ENCODE data around the gene IGFL1. TPM values are rescaled to one million over a fixed set of nuclear protein-coding genes. Genes with fewer than 3 reads are reported as not detected.

IGFL1 gene
- total and polyA plus RNA-seq, 2 of the 8 experiments (the other 6 are each of a cell fraction or from before 2014, with no cell fraction given), result not detected

DNA sequence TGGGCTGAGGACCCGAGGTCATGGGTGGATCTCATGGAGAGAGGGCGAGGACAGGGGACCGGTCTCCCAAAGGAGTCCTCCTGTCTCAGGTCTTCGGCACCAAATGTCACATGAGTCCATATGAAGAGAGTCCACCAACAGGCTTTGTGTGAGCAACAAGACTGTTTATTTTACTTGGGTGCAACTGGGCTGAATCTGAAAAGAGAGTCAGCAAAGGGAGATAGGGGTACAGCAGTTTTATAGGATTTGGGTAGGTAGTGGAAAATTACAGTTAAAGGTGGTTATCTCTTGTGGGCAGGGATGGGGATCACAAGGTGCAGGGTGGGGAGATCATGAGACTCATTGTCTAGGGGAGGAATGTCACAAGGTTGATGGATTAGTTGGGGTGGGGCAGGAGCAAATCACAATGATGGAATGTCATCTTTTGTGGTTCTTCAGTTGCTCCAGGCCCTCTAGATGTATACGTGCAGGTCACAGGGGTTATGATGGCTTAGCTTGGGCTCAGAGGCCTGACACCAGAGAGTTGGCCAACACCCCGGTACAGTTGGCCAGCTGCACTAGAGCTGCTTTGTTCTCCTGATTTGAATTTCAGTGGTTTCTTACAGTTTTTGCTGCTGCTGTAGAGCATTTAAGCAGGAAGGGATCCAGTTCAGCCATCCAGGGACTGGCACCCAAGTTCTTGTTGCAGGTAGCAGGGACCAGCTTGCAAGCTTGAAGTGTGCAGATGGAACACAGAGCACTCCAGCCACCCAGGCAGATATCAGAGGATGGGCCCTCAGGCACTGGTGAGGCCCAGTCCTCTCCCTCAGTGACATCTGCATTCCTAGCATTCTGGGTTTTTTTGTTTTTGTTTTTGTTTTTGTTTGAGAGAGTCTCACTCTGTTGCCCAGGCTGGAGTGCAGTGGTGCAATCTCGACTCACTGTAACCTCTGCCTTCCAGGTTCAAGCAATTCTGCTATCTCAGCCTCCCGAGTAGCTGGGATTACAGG lies 26.4 kb upstream of the IGFL1 start:
- H2BK12ac ChIP-seq (ENCODE audit: low read depth, low read length), result no peak overlapping the region
- H2BK120ac ChIP-seq (replicated peaks; ENCODE audit: low read depth, low read length), result no peak overlapping the region
- H3K56ac ChIP-seq (replicated peaks; ENCODE audit: insufficient read length, low read depth, low read length), result no peak overlapping the region
- H4K8ac ChIP-seq (ENCODE audit: extremely low read depth, insufficient read depth, low read length), result no peak overlapping the region; the same call in 1 of the 2 replicates
- TF ChIP-seq BACH1 (IDR thresholded peaks at IDR 0.05; ENCODE audit: low read length) (no peak), RNF2 (IDR thresholded peaks at IDR 0.05; ENCODE audit: borderline replicate concordance, low read depth, low read length, missing control alignments, poor library complexity, severe bottlenecking) (no peak)
- POLR2A ChIA-PET (ENCODE audit: partially characterized antibody), result no interaction called here
- no peak for DNase-seq (ENCODE audit: low read depth in 1 of 2, low spot score in 2 of 2)
- no peak overlapping the region for H3K23ac ChIP-seq (ENCODE audit: insufficient read length)
- H3K79me2 ChIP-seq (ENCODE audit: control insufficient read depth in 1 of 2, insufficient read depth in 2 of 2, low read length in 2 of 2), result no peaks in the 10 kb centered on the region
- 91% methylated on average over 8 of the region's 8 CpGs; no CpG with 5 or more reads in 1 of the 2 experiments for WGBS, 2 experiments (ENCODE audit: extremely low coverage in 1 of 2, insufficient coverage in 1 of 2, insufficient read length in 1 of 2, insufficient replicate concordance in 2 of 2, low coverage in 1 of 2, low lambda C conversion rate in 2 of 2, missing lambda C conversion rate in 1 of 2)
- no peaks in the 10 kb centered on the region; a peak in 1 of 7 replicates for H3K4me1 ChIP-seq (replicated peaks in 1 of 4; ENCODE audit: control insufficient read depth in 3 of 4, insufficient read depth in 4 of 4, low read length in 3 of 4)
- H3K36me3 ChIP-seq (ENCODE audit: control insufficient read depth in 2 of 4, insufficient read depth in 4 of 4, low read length in 3 of 4), result no peaks in the 10 kb centered on the region
- no peak overlapping the region for H3K14ac ChIP-seq (ENCODE audit: insufficient read length)
- H2BK5ac ChIP-seq (ENCODE audit: low read depth, low read length), result no peak overlapping the region
- no peak overlapping the region; the same call in 1 of the 2 replicates for H2AK5ac ChIP-seq (ENCODE audit: low read depth, low read length)
- no peak overlapping the region for H3K4me2 ChIP-seq (ENCODE audit: insufficient read depth in 1 of 2, low read depth in 2 of 2, low read length in 2 of 2)
- no peak overlapping the region for H3K4me3 ChIP-seq (ENCODE audit: extremely low read depth in 1 of 4, insufficient read depth in 2 of 4, low read depth in 3 of 4, low read length in 4 of 4)
- H3K9me3 ChIP-seq (ENCODE audit: insufficient read depth in 2 of 2, low read depth in 1 of 2, low read length in 1 of 2), result no peaks in the 10 kb centered on the region; a peak in 1 of 4 replicates
- no peaks in the 10 kb centered on the region for H4K20me1 ChIP-seq (replicated peaks in 1 of 2; ENCODE audit: control insufficient read depth in 1 of 2, insufficient read depth in 2 of 2, low read length in 2 of 2)
- no peak overlapping the region for H2BK15ac ChIP-seq (ENCODE audit: low read length)
- no peak overlapping the region for H4K91ac ChIP-seq (replicated peaks; ENCODE audit: insufficient read length, low read length)
- H3K79me1 ChIP-seq (ENCODE audit: low read depth, low read length), result no peaks in the 10 kb centered on the region
- H4K5ac ChIP-seq (ENCODE audit: insufficient read length, low read depth, low read length), result no peak overlapping the region
- FAIRE-seq, result no peak
- no peak overlapping the region for H3K18ac ChIP-seq (ENCODE audit: extremely low read depth, low read length)
- H2BK20ac ChIP-seq (ENCODE audit: low read length), result no peak overlapping the region
- no peaks in the 10 kb centered on the region for H3K27me3 ChIP-seq (replicated peaks in 1 of 4; ENCODE audit: control insufficient read depth in 3 of 4, extremely low read depth in 1 of 4, insufficient read depth in 3 of 4, low read length in 3 of 4)
- no peak overlapping the region for H3K9ac ChIP-seq (replicated peaks in 1 of 4; ENCODE audit: extremely low read depth in 1 of 4, low read depth in 3 of 4, low read length in 3 of 4)
- peaks cover 3% of the 10 kb centered on the region; the same call in 1 of the 2 replicates for H3K23me2 ChIP-seq (ENCODE audit: low read depth, low read length)
- no peak overlapping the region for H3K4ac ChIP-seq (replicated peaks; ENCODE audit: insufficient read length, low read depth, low read length)
- no peak overlapping the region for H3K27ac ChIP-seq (ENCODE audit: low read depth, low read length)
- CTCF ChIA-PET (ENCODE audit: partially characterized antibody), result interaction anchor here (1.4 kb wide), 1 partner anchor 69 kb away, joined by 3 read pairs; no protein-coding TSS in a partner anchor
- H2AFZ ChIP-seq (ENCODE audit: low read length), result no peak overlapping the region

Data from H1 (cell line).